Nephron (organoid): Measurements from ENCODE around the gene FAM193A.
"Not testable (repeated sequence)": the region's sequence is repeated elsewhere in the genome, so short reads cannot be mapped to it uniquely, and the experiment has no call there.

ENCODE experiments used
- H3K27ac Mint-ChIP-seq, 3 experiments: 2 replicates each; pipeline ENCODE4 v1.8.0; 2020; ENCODE audit warnings: mixed read lengths in 3 of 3, mild to moderate bottlenecking in 2 of 3, moderate library complexity in 1 of 3
- H3K27me3 Mint-ChIP-seq: 2 replicates; pipeline ENCODE4 v1.8.0; 2021; ENCODE audit warnings: low read depth, mild to moderate bottlenecking, moderate library complexity, mixed read lengths
- H3K36me3 Mint-ChIP-seq: 2 replicates; pipeline ENCODE4 v1.8.0; 2020; ENCODE audit warnings: low read depth, mixed read lengths
- H3K4me1 Mint-ChIP-seq: 2 replicates; pipeline ENCODE4 v1.8.0; 2020; ENCODE audit warnings: mixed read lengths
- H3K4me3 Mint-ChIP-seq, 3 experiments: 2 replicates each; pipeline ENCODE4 v1.8.0; 2020; ENCODE audit warnings: mild to moderate bottlenecking in 3 of 3, mixed read lengths in 3 of 3, moderate library complexity in 2 of 3
- H3K9me3 Mint-ChIP-seq: 2 replicates; pipeline ENCODE4 v1.8.0; 2020; ENCODE audit warnings: mixed read lengths
- TF ChIP-seq, protein P1 (sequence below), 3 experiments: fragments of 200-600 bp; sonication (generic); IDR thresholded peaks; one replicate each; pipeline ENCODE4 v1.5.0; 2021; ENCODE audit warnings: antibody characterized with exemption in 3 of 3; ENCODE audit not compliant: unreplicated experiment in 3 of 3

Gene FAM193A

GRCh38 chr4:2666722-2667247 lies 130.3 kb downstream of the FAM193A start:
- Mint-ChIP-seq H3K27me3 (no peaks in the 10 kb centered on the region), H3K4me3 (no peak overlapping the region), H3K4me1 (peaks cover 25% of the 10 kb centered on the region), H3K9me3 (no peaks in the 10 kb centered on the region), H3K36me3 (peaks cover 63% of the 10 kb centered on the region), H3K27ac (peak overlapping the region in 2 of 3 experiments; percentile 11 to 16)
- TF ChIP-seq, protein P1, sequence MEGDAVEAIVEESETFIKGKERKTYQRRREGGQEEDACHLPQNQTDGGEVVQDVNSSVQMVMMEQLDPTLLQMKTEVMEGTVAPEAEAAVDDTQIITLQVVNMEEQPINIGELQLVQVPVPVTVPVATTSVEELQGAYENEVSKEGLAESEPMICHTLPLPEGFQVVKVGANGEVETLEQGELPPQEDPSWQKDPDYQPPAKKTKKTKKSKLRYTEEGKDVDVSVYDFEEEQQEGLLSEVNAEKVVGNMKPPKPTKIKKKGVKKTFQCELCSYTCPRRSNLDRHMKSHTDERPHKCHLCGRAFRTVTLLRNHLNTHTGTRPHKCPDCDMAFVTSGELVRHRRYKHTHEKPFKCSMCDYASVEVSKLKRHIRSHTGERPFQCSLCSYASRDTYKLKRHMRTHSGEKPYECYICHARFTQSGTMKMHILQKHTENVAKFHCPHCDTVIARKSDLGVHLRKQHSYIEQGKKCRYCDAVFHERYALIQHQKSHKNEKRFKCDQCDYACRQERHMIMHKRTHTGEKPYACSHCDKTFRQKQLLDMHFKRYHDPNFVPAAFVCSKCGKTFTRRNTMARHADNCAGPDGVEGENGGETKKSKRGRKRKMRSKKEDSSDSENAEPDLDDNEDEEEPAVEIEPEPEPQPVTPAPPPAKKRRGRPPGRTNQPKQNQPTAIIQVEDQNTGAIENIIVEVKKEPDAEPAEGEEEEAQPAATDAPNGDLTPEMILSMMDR (IDR thresholded peaks at IDR 0.05; ENCODE audit: unreplicated experiment in 3 of 3) = no peak

DNA sequence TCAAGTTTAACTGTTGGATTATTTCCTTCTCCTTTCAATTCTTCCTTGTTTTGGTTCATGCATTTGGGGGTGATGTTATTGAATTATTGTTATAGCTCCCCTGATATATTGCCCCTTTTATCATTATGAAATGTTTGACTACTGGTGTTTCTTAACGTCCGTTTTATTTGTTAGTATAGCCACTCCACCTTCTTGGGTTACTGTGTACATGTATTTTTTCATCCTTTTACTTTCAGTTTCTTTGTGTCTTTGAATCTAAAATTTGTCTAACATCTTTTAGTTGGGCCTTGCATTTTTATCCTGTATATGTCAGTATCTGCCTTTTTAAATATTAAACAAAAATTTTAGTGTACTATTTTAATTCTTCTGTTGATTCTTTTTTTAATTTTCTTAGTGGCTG lies 131.0 kb downstream of the FAM193A start:
- Mint-ChIP-seq H3K4me1 (peaks cover 30% of the 10 kb centered on the region), H3K9me3 (no peaks in the 10 kb centered on the region), H3K36me3 (peaks cover 64% of the 10 kb centered on the region), H3K4me3 (no peak overlapping the region), H3K27ac (peak overlapping the region in 1 of 3 experiments; percentile 2), H3K27me3 (no peaks in the 10 kb centered on the region)
- TF ChIP-seq, protein P1 (IDR thresholded peaks at IDR 0.05; ENCODE audit: unreplicated experiment in 3 of 3) = no peak

DNA sequence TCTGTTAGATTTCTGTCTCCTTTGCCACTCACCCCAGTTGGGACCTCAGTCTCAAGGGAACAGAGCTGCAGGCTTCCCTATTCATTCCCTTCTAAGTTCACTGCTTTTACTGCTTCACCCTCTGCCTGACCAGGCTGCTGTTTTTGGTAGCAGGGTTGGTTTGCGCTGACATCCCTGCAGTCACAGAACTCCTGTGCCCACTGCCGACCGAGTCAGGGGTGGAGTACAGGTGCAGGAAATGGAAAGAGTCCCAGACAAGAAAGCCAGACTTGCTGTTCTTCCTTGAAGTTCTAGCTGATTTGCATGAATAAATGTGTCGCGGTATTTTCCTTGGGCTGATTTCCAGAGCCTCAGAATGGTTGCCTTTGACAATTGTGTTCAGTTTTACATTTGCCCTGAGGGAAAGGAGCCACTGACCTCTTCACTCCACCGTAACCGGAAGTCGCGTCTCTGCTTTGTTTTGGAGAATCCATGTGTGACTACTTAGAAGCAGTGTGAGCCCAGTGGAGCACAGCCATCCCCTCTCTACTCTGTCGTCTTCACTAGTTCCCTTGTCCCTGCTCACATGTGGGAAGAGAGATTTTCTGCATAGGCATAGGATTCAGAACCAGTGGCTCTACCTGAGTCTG lies 134.9 kb downstream of the FAM193A start:
- Mint-ChIP-seq H3K9me3 (no peaks in the 10 kb centered on the region), H3K36me3 (peaks cover 67% of the 10 kb centered on the region), H3K4me3 (no peak overlapping the region), H3K4me1 (peaks cover 30% of the 10 kb centered on the region), H3K27ac (peak overlapping the region; percentile 86 to 95 (median 89)), H3K27me3 (no peaks in the 10 kb centered on the region)
- TF ChIP-seq, protein P1 (IDR thresholded peaks at IDR 0.05; ENCODE audit: unreplicated experiment in 3 of 3) = no peak

DNA sequence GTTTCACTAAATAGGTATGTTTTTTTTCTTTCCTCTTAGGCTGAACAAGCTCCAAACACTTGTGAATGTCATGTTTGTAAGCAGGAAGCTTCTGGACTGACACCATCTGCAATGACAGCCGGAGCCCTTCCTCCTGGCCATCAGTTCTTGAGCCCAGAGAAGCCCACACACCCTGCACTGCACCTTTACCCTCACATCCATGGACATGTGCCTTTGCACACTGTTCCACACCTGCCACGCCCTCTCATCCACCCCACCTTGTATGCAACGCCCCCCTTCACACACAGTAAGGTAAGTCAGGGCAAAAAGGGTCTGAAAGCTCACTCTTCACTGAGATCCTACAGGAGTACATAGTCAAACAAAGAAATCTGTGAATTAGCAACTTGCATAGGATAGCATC lies 135.6 kb downstream of the FAM193A start:
- Mint-ChIP-seq H3K4me1 (peaks cover 26% of the 10 kb centered on the region), H3K36me3 (peaks cover 70% of the 10 kb centered on the region), H3K27me3 (no peaks in the 10 kb centered on the region), H3K4me3 (no peak overlapping the region), H3K27ac (peak overlapping the region; percentile 86 to 95 (median 89)), H3K9me3 (peaks cover 3% of the 10 kb centered on the region)
- TF ChIP-seq, protein P1 (IDR thresholded peaks at IDR 0.05; ENCODE audit: unreplicated experiment in 3 of 3) = no peak

DNA sequence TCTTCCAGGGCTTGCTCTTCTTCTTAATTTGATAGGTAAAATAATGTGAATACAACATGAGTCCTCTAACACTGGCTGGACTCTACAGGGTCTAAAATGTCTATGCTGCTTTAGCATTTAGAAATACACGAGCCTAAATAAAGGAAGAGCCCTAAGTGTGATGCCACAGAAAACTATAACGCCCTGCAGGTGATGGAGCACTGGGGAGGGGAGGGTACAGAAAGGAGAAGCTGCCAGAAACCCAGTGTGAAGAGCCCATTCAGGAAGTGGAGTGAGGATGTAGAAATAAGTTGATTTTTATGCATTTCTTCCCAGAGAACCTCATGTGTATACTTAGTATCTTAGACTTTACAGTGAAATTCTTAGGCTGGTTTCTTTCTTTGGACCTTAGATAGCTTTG lies 136.3 kb downstream of the FAM193A start:
- TF ChIP-seq, protein P1 (IDR thresholded peaks at IDR 0.05; ENCODE audit: unreplicated experiment in 3 of 3) = no peak
- H3K4me3 Mint-ChIP-seq = no peak overlapping the region
- H3K36me3 Mint-ChIP-seq = peaks cover 74% of the 10 kb centered on the region
- H3K4me1 Mint-ChIP-seq = peaks cover 26% of the 10 kb centered on the region
- peaks cover 5% of the 10 kb centered on the region for H3K9me3 Mint-ChIP-seq
- peak overlapping the region in 2 of 3 experiments; percentile 86 to 89 for H3K27ac Mint-ChIP-seq
- H3K27me3 Mint-ChIP-seq = no peaks in the 10 kb centered on the region

- peaks cover 5% of the 10 kb centered on the region for H3K9me3 Mint-ChIP-seq
- no peak overlapping the region for H3K27ac Mint-ChIP-seq
- TF ChIP-seq, protein P1 (IDR thresholded peaks at IDR 0.05; ENCODE audit: unreplicated experiment in 3 of 3) = no peak
- H3K27me3 Mint-ChIP-seq = no peaks in the 10 kb centered on the region
- H3K36me3 Mint-ChIP-seq = peaks cover 79% of the 10 kb centered on the region
- H3K4me1 Mint-ChIP-seq = peaks cover 26% of the 10 kb centered on the region
- H3K4me3 Mint-ChIP-seq = no peak overlapping the region
Observed at GRCh38 chr4:2673157-2673556, 136.7 kb downstream of the FAM193A start.

DNA sequence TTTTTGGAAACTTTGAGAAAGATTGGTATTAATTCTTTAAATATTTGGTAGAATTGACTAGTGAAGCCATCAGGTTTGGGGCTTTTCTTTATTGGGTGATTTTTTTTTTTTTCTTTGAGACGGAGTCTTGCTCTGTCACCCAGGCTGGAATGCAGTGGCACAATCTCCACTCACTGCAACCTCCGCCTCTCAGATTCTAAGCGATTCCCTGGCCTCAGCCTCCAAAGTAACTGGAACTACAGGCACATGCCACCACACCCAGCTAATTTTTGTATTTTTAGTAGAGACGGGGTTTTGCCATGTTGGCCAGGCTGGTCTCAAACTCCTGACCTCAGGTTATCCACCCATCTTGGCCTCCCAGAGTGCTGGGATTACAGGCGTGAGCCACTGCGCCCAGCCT lies 143.3 kb downstream of the FAM193A start:
- not testable (repeated sequence) for H3K4me3 Mint-ChIP-seq, H3K9me3 Mint-ChIP-seq, H3K27ac Mint-ChIP-seq, H3K4me1 Mint-ChIP-seq, H3K27me3 Mint-ChIP-seq
- peaks cover 87% of the 10 kb centered on the region for H3K36me3 Mint-ChIP-seq
